IMR-90 (cell line): ENCODE results near the gene ZNF423. TPM values are rescaled to one million over a fixed set of nuclear protein-coding genes. Genes with fewer than 3 reads are reported as not detected.

ENCODE experiments used
- ATAC-seq: fragments of 200-7000 bp; cut with Tn5 transposase; 2 replicates; pipeline ENCODE4 v1.9.1; 2020; ENCODE audit warnings: low read depth, mild to moderate bottlenecking, moderate library complexity
- BruUV-seq: library from RNA; stranded (reverse); fragments of 400-500 nt; replicated peaks from 2 replicates; lab custom pipeline; 2021; lab: Mats Ljungman, UMichigan
- CTCF ChIA-PET: fragments of 300-600 bp; formaldehyde crosslinking; extraction: SDS; loops from one replicate; lab custom pipeline; 2021; ENCODE audit warnings: antibody characterized with exemption; lab: Yijun Ruan, JAX
- POLR2A ChIA-PET: fragments of 300-600 bp; sonication (Branson Sonifier 250); formaldehyde crosslinking; loops from one replicate; lab custom pipeline; 2022; ENCODE audit warnings: antibody characterized with exemption; ENCODE audit not compliant: unreplicated experiment; lab: Charles Lee
- DNase-seq: peaks from one replicate; pipeline ENCODE4 v3.0.0; 2013
- H2AFZ ChIP-seq: replicated peaks from 2 replicates; pipeline ENCODE3; 2013; ENCODE audit warnings: low read length, mild to moderate bottlenecking; ENCODE audit not compliant: poor library complexity
- H2AK5ac ChIP-seq: 2 replicates; pipeline ENCODE4 v1.6.1; 2013; ENCODE audit warnings: low read depth, low read length, inconsistent platforms
- H2AK9ac ChIP-seq: replicated peaks from 2 replicates; pipeline ENCODE3; 2013; ENCODE audit warnings: mild to moderate bottlenecking, low read depth, low read length, moderate library complexity; ENCODE audit not compliant: poor library complexity
- H2BK120ac ChIP-seq: 2 replicates; pipeline ENCODE4 v1.6.1; 2013; ENCODE audit warnings: low read depth, low read length, inconsistent platforms
- H2BK15ac ChIP-seq: 3 replicates; pipeline ENCODE4 v1.6.1; 2013; ENCODE audit warnings: low read depth, low read length, inconsistent platforms
- H2BK20ac ChIP-seq: 2 replicates; pipeline ENCODE4 v1.6.1; 2013; ENCODE audit warnings: low read depth, mild to moderate bottlenecking, inconsistent platforms, low read length, moderate library complexity
- H2BK5ac ChIP-seq: 2 replicates; pipeline ENCODE4 v1.6.1; 2013; ENCODE audit warnings: mild to moderate bottlenecking, low read depth, low read length, inconsistent platforms; ENCODE audit not compliant: poor library complexity, severe bottlenecking
- H3K14ac ChIP-seq: replicated peaks from 2 replicates; pipeline ENCODE4 v1.6.1; 2013; ENCODE audit warnings: low read depth, low read length, inconsistent platforms
- H3K18ac ChIP-seq: 2 replicates; pipeline ENCODE4 v1.6.1; 2013; ENCODE audit warnings: low read depth, low read length, control low read depth
- H3K23ac ChIP-seq: 2 replicates; pipeline ENCODE4 v1.6.1; 2013; ENCODE audit warnings: low read depth, low read length, inconsistent platforms
- H3K27ac ChIP-seq: 2 replicates; pipeline ENCODE4 v1.5.1; 2013; ENCODE audit warnings: mild to moderate bottlenecking, control low read depth, low read length; ENCODE audit not compliant: insufficient read depth
- H3K27me3 ChIP-seq: 2 replicates; pipeline ENCODE4 v1.6.1; 2013; ENCODE audit warnings: low read length; ENCODE audit not compliant: control insufficient read depth, insufficient read depth
- H3K36me3 ChIP-seq: 2 replicates; pipeline ENCODE4 v1.6.1; 2013; ENCODE audit warnings: low read length, mixed read lengths; ENCODE audit not compliant: control insufficient read depth, insufficient read depth
- H3K4ac ChIP-seq: 2 replicates; pipeline ENCODE4 v1.6.1; 2013; ENCODE audit warnings: low read depth, low read length, inconsistent platforms
- H3K4me1 ChIP-seq: 2 replicates; pipeline ENCODE4 v1.6.1; 2013; ENCODE audit warnings: low read length, mixed read lengths; ENCODE audit not compliant: control insufficient read depth, insufficient read depth
- H3K4me2 ChIP-seq: 2 replicates; pipeline ENCODE4 v1.6.1; 2013; ENCODE audit warnings: low read depth, mild to moderate bottlenecking, control low read depth, low read length, moderate library complexity
- H3K4me3 ChIP-seq: 2 replicates; pipeline ENCODE4 v1.5.1; 2013; ENCODE audit warnings: low read depth, mild to moderate bottlenecking, control low read depth, low read length, moderate library complexity; ENCODE audit not compliant: insufficient read depth
- H3K56ac ChIP-seq: 2 replicates; pipeline ENCODE4 v1.6.1; 2013; ENCODE audit warnings: low read length, inconsistent platforms; ENCODE audit not compliant: insufficient read depth; ENCODE audit errors: extremely low read depth
- H3K79me1 ChIP-seq, 2 experiments: 2 replicates each; pipeline ENCODE4 v1.6.1; 2013; ENCODE audit warnings: low read length in 2 of 2, inconsistent platforms in 1 of 2, low read depth in 1 of 2
- H3K9ac ChIP-seq: 2 replicates; pipeline ENCODE4 v1.6.1; 2013; ENCODE audit warnings: low read depth, low read length, control low read depth
- H3K9me1 ChIP-seq: 2 replicates; pipeline ENCODE4 v1.6.1; 2013; ENCODE audit warnings: low read length, inconsistent platforms; ENCODE audit not compliant: insufficient read depth
- H3K9me3 ChIP-seq: 2 replicates; pipeline ENCODE4 v1.6.1; 2013; ENCODE audit warnings: low read length; ENCODE audit not compliant: control insufficient read depth, insufficient read depth
- H4K20me1 ChIP-seq: 2 replicates; pipeline ENCODE4 v1.6.1; 2013; ENCODE audit warnings: low read length, inconsistent platforms; ENCODE audit not compliant: insufficient read depth
- H4K5ac ChIP-seq: 2 replicates; pipeline ENCODE4 v1.6.1; 2013; ENCODE audit warnings: mild to moderate bottlenecking, low read depth, low read length, control low read depth
- H4K8ac ChIP-seq, 2 experiments: 2 replicates each; pipeline ENCODE4 v1.6.1; 2013; ENCODE audit warnings: low read depth in 2 of 2, low read length in 2 of 2, control low read depth in 1 of 2, inconsistent platforms in 1 of 2
- H4K91ac ChIP-seq: 2 replicates; pipeline ENCODE4 v1.6.1; 2013; ENCODE audit warnings: low read depth, low read length, inconsistent platforms; ENCODE audit not compliant: insufficient read depth
- BHLHE40 ChIP-seq: fragments of 150-350 bp; IDR thresholded peaks from 2 replicates; pipeline ENCODE4 v1.6.1; 2016; ENCODE audit warnings: mild to moderate bottlenecking, low read depth, low read length
- CEBPB ChIP-seq: IDR thresholded peaks from 2 replicates; pipeline ENCODE4 v1.6.1; 2012; ENCODE audit warnings: low read depth, low read length, improper control_type of control experiment
- CHD1 ChIP-seq: IDR thresholded peaks from 2 replicates; pipeline ENCODE4 v1.6.1; 2012; ENCODE audit warnings: low read depth, low read length, improper control_type of control experiment
- CTCF ChIP-seq: conservative IDR thresholded peaks from 2 replicates; pipeline ENCODE4 v1.5.1; 2012; ENCODE audit warnings: mild to moderate bottlenecking, low read depth, low read length, improper control_type of control experiment
- ELK1 ChIP-seq: fragments of 150-350 bp; IDR thresholded peaks from 2 replicates; pipeline ENCODE4 v1.6.1; 2016; ENCODE audit warnings: low read depth, mild to moderate bottlenecking, low read length, moderate library complexity, borderline replicate concordance
- FOS ChIP-seq: fragments of 150-350 bp; IDR thresholded peaks from 2 replicates; pipeline ENCODE4 v1.6.1; 2016; ENCODE audit warnings: low read depth, low read length
- MAFK ChIP-seq: IDR thresholded peaks from 2 replicates; pipeline ENCODE4 v1.6.1; 2012; ENCODE audit warnings: low read depth, low read length, improper control_type of control experiment
- MAZ ChIP-seq: IDR thresholded peaks from 2 replicates; pipeline ENCODE4 v1.6.1; 2012; ENCODE audit warnings: low read depth, mild to moderate bottlenecking, low read length, improper control_type of control experiment, moderate library complexity, borderline replicate concordance
- MXI1 ChIP-seq: IDR thresholded peaks from 2 replicates; pipeline ENCODE4 v1.6.1; 2012; ENCODE audit warnings: low read depth, mild to moderate bottlenecking, low read length, moderate library complexity, borderline replicate concordance
- NFE2L2 ChIP-seq: fragments of 150-350 bp; IDR thresholded peaks from 2 replicates; pipeline ENCODE4 v1.6.1; 2016; ENCODE audit warnings: low read depth, mild to moderate bottlenecking, low read length
- POLR2A ChIP-seq: IDR thresholded peaks from 2 replicates; pipeline ENCODE4 v1.6.1; 2012; ENCODE audit warnings: mild to moderate bottlenecking, low read depth, low read length
- RAD21 ChIP-seq: IDR thresholded peaks from 2 replicates; pipeline ENCODE4 v1.6.1; 2012; ENCODE audit warnings: low read length, improper control_type of control experiment
- RCOR1 ChIP-seq: IDR thresholded peaks from 2 replicates; pipeline ENCODE4 v1.6.1; 2012; ENCODE audit warnings: mild to moderate bottlenecking, low read length, improper control_type of control experiment; ENCODE audit not compliant: insufficient replicate concordance
- RFX5 ChIP-seq: IDR thresholded peaks from 2 replicates; pipeline ENCODE4 v1.8.0; 2012; ENCODE audit warnings: low read depth, mild to moderate bottlenecking, low read length, moderate library complexity
- SMC3 ChIP-seq: fragments of 150-350 bp; IDR thresholded peaks from 2 replicates; pipeline ENCODE4 v1.6.1; 2016; ENCODE audit warnings: low read depth, mild to moderate bottlenecking, antibody characterized with exemption, low read length, moderate library complexity
- USF2 ChIP-seq: fragments of 150-350 bp; IDR thresholded peaks from 2 replicates; pipeline ENCODE4 v1.6.1; 2017; ENCODE audit warnings: mild to moderate bottlenecking, antibody characterized with exemption, low read length, low read depth
- WGBS, 2 experiments: methylation state at CpG; one replicate each; pipeline versions ENCODE4 v1.1.5 to v1.1.7; 2013; ENCODE audit warnings: missing lambda C conversion rate in 2 of 2; ENCODE audit not compliant: insufficient read length in 1 of 2; ENCODE audit errors: extremely low coverage in 2 of 2; 5-methylcytosine and 5-hydroxymethylcytosine counted together
- dilution Hi-C: fragments of 300-500 bp; cut with HindIII; formaldehyde crosslinking; loops from one replicate; pipeline ENCODE4 v1.14.3; 2018; ENCODE audit warnings: low sequenced_read_pairs; ENCODE audit not compliant: unreplicated experiment
- in situ Hi-C: fragments of 300-500 bp; cut with MboI; formaldehyde crosslinking; loops from 3 replicates; pipeline ENCODE4 v1.14.3; 2019; ENCODE audit warnings: low sequenced_read_pairs, inconsistent platforms, mixed read lengths
- intact Hi-C: fragments of 100-400 bp; cut with micrococcal nuclease; formaldehyde crosslinking; loops from 2 replicates; pipeline ENCODE4 v1.10.0; 2022
- polyA plus RNA-seq, 3 experiments: library from polyadenylated mRNA; depleted of rRNA; stranded (reverse); fragments of >200 nt; gene quantifications; 2 replicates each; pipeline ENCODE4 v1.2.3, GENCODE V29; 2012; ENCODE audit warnings: low replicate concordance in 1 of 3
- total RNA-seq: library from RNA; depleted of rRNA; stranded (reverse); fragments of >200 nt; gene quantifications from 2 replicates; pipeline ENCODE4 v1.2.3, GENCODE V29; 2012

Gene ZNF423
- total and polyA plus RNA-seq, 2 of the 4 experiments (the other 2 are of a cell fraction): under 0.01 to 0.10 TPM

- POLR2A ChIA-PET: no interaction called here
- H3K9ac ChIP-seq: no peak overlapping the region
- CTCF ChIA-PET: no interaction called here
- no peak overlapping the region for H3K4ac ChIP-seq
- dilution Hi-C loops: no loop called here
- no peaks in the 10 kb centered on the region for H3K27me3 ChIP-seq
- DNase-seq: no peak
- H4K5ac ChIP-seq: no peak overlapping the region
- H3K4me1 ChIP-seq: no peaks in the 10 kb centered on the region
- no peak overlapping the region for H3K14ac ChIP-seq
- no peaks in the 10 kb centered on the region for H3K36me3 ChIP-seq
- no peak overlapping the region for H2AFZ ChIP-seq
- no peak overlapping the region for H2BK15ac ChIP-seq
- no TSS peak for BruUV-seq
- no peak overlapping the region for H3K4me2 ChIP-seq
- no peak overlapping the region for H2BK20ac ChIP-seq
- no peak overlapping the region for H2BK120ac ChIP-seq
- H3K9me1 ChIP-seq: no peaks in the 10 kb centered on the region
- no peak overlapping the region for H3K23ac ChIP-seq
- H2AK9ac ChIP-seq: no peak overlapping the region
- no peak overlapping the region for H2AK5ac ChIP-seq
- H3K27ac ChIP-seq: no peak overlapping the region
- no peak overlapping the region for H2BK5ac ChIP-seq
- H3K79me1 ChIP-seq: no peaks in the 10 kb centered on the region
- in situ Hi-C loops: no loop called here
- H4K20me1 ChIP-seq: no peaks in the 10 kb centered on the region
- no peak overlapping the region for H4K8ac ChIP-seq
- no peak for ATAC-seq
- no peaks in the 10 kb centered on the region for H3K9me3 ChIP-seq
- H3K4me3 ChIP-seq: no peak overlapping the region
- no peak overlapping the region for H3K18ac ChIP-seq
- no peak overlapping the region for H4K91ac ChIP-seq
- intact Hi-C loops: no loop called here
- no CpG with 5 or more reads among the region's 5 CpGs for WGBS, 2 experiments
- H3K56ac ChIP-seq: no peak overlapping the region
- TF ChIP-seq RFX5 (no peak), POLR2A (no peak), NFE2L2 (no peak), CHD1 (no peak), RAD21 (no peak), BHLHE40 (no peak), SMC3 (no peak), MXI1 (no peak), CTCF (no peak), USF2 (no peak), MAFK (no peak), ELK1 (no peak), MAZ (no peak), FOS (no peak), CEBPB (no peak), RCOR1 (no peak)
Observed at GRCh38 chr16:49453021-49453420, 402.9 kb downstream of the ZNF423 start.
